Activated T-cell treated with anti-CD3 and anti-CD28 coated beads for 1 hour (primary cell): ENCODE measurements around the gene SRSF11.
"Not testable (repeated sequence)": the region's sequence is repeated elsewhere in the genome, so short reads cannot be mapped to it uniquely, and the experiment has no call there.

Experiments used
- DNase-seq: peaks from one replicate; pipeline ENCODE4 v3.0.0-alpha.2; 2020; ENCODE audit warnings: low read depth

The SRSF11 gene, protein sequence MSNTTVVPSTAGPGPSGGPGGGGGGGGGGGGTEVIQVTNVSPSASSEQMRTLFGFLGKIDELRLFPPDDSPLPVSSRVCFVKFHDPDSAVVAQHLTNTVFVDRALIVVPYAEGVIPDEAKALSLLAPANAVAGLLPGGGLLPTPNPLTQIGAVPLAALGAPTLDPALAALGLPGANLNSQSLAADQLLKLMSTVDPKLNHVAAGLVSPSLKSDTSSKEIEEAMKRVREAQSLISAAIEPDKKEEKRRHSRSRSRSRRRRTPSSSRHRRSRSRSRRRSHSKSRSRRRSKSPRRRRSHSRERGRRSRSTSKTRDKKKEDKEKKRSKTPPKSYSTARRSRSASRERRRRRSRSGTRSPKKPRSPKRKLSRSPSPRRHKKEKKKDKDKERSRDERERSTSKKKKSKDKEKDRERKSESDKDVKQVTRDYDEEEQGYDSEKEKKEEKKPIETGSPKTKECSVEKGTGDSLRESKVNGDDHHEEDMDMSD

DNA sequence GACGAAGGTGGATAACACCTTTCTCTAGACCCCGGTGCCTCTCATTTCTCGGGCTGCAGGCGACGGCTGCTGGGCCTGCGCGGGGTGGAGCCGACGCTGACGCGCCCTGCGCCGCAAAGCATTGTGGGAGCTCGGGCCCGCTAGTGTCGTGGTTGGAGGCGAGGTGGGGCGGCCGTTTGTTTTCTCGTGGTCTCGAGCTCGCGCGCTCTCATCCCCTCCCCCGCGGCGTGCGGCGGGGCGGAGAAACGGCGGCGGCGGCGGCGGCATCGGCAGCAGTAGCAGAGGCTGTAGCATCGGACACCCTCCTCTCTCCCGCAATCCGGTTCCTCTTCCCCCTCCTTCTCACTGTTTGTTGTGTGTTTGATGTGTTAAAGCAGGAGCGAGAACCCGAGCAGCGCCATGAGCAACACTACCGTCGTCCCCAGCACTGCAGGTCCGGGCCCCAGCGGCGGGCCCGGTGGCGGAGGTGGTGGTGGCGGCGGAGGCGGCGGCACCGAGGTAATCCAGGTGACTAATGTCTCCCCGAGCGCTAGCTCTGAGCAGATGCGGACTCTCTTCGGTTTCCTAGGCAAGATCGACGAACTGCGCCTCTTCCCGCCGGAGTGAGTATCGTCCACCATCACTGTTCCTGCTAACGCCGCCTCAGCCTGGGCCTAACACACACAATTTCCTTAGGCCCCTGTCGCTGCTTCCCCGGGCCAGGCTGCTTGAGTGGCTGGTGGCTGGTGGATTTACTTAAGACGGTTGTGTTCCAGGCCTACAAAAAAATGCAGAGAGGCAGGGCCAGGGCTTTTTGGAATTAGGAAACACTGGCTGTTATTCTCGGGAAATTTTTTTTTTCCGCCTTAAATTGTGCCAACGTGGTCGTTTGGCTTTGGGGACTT lies at the start of gene SRSF11:
SRSF11 (plus strand) TSS at position 143 of the 884 bp plus-strand sequence; CDS start at position 400, 257 bp downstream.
- DNase-seq: peak; percentile 98

DNA sequence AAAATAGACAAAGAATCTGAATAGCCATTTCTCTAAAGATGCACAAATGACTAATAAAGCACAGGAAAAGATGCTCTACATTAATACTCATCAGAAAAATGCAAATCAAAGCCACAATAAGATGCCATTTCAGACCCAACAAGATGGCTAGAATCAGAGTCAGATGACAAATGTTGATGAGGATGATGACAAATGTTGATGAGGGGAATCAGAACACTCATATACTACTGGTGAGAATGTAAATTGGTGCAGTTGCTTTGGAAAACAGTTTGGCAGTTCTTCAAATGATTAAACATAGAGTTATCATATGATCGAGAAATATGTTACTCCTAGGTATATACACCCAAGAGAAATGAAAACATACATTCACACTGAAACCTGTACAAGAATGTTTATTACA lies 49.7 kb upstream of the SRSF11 start:
- no peak for DNase-seq

DNA sequence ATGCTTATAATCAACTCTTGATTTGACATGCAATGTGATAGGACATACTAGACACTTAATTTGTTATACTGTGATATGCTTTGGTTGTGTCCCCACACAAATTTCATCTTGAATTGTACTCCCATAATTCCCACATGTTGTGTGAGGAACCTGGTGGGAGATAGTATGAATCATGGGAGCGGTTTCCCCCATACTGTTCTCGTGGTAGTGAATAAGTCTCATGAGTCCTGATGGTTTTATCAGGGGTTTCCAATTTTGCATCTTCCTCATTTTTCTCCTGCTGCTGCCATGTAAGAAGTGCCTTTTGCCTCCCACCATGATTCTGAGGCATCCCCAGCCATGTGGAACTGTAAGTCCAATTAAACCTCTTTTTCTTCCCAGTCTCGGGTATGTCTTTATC lies 36.0 kb upstream of the SRSF11 start:
- not testable (repeated sequence) for DNase-seq

DNA sequence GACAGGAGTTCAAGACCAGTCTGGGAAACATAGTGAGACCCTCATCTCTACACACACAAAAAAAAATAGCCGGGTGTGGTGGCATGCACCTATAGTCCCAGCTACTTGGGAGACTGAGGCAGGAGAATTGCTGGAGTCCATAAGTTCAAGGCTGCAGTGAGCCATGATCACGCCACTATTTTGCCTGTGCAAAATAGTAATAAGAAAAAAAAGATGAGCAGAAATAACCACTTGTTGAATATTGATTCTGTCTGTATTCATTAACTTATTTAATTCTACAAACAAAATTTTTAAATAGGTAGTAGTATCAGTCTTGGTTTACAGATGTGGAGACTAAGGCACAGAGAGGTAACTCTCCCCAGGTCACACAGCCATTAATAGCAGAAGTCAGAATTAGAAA lies 32.7 kb upstream of the SRSF11 start:
- DNase-seq: no peak

DNA sequence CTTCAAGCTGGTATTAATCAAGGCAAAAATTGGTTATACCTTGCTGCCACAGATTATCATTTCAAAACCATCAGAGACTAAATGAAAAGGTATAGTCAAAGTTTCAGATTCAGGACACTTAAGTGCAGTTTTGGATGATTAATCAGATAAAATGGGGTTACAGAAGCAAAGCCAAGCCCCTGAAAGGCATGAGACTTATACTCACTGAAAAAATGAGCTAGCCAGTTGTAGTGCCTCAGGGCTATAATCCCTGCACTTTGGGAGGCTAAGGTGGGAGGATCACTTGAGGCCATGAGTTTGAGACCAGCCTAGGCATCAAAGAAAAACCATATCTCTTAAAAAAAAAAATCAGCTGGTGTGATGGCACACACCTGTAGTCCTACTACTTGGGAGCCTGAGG lies 31.0 kb upstream of the SRSF11 start:
- no peak for DNase-seq

DNA sequence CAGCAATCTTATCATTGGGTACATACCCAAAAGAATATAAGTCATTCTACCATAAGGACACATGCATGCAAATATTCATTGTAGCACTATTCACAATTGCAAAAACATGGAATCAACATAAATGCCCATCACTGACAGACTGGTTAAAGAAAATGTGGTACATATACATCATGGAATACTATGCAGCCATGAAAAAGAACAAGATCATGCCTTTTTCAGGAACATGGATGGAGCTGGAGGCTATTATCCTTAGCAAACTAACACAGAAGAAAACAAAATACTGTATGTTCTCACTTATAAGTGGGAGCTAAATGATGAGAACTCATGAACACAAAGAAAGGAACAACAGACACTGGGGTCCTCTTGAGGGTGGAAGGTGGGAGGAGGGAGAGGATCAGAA lies 28.7 kb upstream of the SRSF11 start:
- not testable (repeated sequence) for DNase-seq

DNA sequence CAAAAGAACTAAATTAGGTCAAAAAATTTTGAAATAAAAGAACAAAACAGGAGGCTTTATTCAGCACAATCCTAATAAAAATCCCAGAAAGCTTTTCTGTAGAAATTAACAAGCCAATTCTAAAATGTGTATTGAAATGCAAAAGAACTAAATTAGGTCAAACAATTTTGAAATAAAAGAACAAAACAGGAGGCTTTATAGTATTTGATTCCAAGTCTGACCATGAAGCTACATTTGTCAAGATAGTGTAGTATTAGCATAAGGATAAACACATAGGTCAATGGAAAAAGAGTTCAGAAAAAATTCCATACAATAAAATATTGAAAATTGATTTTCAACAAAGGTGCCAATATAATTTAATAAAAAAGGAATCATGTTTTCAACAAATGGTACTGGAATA lies 26.6 kb upstream of the SRSF11 start:
- DNase-seq: no peak

DNA sequence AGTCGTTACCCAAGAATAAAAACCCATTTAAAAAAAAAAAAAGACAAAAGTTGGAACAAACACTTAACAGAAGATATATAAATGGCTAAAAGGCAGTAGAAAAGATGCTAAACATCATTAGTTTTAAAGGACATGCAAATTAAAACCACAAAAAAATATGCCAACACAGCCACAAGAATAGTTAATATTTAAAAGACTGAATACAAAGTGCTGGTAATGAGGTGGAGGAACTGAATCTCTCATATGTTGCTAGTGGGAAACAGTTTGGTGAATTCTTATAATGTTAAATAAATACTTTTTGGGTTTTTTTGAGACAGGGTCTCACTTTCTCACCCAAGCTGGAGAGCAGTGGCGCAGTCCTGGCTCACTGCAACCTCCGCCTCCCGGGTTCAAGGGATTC lies 25.8 kb upstream of the SRSF11 start:
- DNase-seq: no peak

DNA sequence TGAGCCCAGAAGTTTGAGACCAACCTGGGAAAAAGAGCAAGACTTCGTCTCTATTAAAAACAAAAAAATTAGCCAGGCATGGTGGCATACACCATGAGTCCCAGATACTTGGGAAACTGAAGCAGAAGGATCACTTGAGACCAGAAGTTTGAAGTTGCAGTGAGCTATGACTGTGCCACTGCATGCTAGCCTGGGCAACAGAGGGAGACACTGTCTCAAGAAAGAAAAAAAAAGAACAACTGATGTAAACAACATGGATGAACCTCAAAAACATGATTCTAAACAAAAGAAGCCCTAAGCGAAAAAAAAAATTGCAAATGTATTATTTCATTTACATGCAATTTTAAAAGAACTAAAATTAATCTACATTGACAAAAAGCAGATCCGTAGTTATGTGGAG lies 24.8 kb upstream of the SRSF11 start:
- DNase-seq: no peak

DNA sequence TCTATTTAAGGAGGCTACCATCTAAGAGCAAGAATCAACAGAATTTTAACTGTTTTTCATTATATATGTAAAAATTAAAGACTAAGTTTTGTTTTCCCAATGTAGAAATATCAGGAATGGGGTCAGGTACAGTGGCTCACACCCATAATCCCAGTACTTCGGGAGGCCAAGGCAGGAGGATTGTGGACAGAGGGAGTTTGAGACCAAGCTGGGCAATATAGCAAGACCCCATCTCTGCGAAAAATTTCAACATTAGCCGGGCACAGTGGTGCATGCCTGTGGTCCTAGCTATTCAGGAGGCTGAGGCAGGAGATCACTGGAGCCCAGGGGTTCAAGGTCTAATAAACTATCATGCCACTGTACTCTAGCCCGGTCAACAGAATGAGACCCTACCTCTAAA lies 21.1 kb upstream of the SRSF11 start:
- no peak for DNase-seq

DNA sequence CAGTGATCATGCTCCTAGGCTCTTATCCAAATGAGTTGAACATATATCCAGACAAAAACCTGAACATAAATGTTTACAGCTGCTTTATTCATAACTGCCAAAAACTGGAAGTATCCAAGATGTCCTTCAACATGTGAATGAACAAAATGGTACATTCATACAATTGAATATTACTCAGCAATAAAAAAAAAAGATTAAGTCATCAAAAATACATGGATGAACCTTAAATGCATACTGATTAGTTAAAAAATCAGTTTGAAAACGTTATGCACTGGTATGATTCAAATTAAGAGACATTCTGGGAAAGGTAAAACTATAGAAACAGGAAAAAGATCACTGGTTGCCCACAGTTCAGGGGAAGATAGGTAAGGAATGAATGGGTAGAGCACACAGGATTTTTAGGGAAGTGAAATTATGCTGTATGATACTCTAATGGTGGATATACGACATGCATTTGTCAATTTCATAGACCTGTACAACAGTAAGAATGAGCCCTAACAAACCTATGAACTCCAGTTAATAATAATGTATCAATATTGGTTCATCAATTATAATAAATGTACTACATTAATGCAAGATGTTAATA lies 18.9 kb upstream of the SRSF11 start:
- DNase-seq: no peak

DNA sequence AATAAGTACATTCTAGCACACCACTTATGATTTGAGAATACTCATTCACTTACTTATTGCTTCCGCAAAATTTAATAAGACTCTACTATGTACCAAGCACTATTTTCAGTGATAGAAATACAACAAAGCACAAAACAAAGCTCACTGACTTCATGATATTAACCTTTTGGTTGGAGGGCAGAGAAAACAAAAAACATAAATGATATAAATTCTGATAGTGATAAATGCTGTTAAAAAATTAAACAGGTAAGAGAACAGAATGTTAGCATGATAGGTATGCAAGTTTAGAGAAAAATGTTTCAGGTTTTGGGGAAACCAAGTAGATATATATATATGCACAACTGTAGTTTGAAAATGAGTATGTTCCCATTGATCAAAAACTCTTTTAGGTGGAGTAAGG lies 17.0 kb upstream of the SRSF11 start:
- no peak for DNase-seq

DNA sequence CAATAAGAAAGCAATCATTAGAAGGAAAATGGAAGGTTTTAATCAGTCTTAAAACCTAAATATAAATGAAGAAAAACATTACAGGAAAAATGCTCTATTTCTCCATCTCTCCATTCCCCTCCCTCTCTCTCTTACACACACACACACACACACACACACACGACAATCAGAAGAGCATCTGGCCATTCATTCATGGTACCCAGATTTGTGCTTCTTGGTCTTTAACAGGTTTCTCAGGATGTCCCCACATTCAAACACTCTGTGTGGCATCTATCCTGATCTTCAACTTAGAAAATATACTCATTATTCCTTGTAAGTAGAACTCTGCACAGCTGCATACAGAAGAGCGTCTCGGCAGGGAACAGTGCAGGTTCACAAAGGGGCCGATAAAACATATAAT lies 16.6 kb upstream of the SRSF11 start:
- no peak for DNase-seq

DNA sequence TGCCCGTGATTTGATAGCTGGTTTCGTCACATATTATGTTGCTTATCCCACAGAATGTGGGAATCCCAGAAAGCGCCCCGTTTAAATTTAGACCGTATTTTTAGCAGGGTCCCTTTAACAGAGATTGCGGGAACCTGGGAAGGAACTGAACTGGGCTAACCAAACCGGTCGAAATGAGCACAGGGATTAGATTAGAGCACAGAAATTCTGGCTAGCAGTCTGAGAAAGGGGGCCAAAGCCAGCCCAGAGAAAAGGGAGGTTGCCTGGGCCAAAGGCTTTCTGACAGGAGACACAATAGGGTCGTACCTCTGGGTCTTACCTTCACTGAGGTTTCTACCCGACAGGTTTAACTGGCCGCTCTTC lies 16.1 kb upstream of the SRSF11 start:
- no peak for DNase-seq

DNA sequence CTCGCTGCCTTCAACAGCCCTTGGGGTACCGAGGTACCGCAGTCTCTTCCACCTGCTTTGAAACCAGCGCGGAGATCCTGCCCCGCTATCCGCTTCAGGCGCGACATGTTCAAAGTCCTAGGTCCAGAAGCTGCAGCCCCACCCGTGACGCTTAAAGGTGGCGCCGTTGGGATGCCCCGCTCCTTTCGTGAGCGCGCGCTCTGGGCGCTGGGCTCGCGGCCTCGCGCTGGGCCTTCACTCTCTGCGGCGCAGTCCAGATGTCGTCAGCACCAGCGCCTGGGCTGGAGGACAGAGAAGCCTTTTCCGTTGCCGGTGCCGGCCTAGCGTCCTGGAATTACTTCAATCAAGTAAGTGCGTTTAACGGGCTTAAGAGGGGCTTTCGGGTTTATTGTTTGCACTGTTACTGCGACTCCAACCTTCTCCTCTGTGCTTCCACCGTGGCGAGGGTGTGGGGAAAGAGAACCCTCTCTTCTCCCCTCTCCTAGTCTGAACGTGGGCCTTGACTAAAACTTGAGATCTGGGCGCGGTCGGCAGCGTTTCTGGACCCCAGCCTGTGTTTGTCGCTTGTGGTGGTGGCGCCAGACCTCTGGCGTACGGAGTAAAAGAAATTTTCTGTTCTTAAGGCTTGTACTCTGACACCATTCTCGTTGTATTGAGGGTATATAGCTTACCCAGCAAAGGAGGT lies 15.6 kb upstream of the SRSF11 start, which contains the start of gene LRRC40:
LRRC40 (minus strand) TSS at position 146 of the 685 bp plus-strand sequence; CDS start at position 107, 39 bp downstream.
- DNase-seq: peak; percentile 92

DNA sequence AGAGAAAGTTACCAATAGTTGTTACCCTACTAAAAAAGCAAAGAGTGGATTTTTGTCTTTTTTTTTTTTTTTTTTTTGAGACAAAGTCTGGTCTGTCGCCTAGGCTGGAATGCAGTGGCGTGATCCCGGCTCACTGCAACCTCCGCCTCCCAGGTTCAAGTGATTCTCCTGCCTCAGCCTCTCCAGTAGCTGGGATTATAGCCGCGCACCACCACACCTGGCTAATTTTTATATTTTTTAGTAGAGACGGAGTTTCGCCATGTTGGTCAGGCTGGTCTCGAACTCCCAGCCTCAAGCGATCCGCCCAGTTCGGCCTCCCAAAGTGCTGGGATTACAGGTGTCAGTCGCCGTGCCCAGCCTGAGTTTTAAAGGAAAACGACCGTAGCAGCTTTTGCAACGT lies 14.3 kb upstream of the SRSF11 start:
- not testable (repeated sequence) for DNase-seq

DNA sequence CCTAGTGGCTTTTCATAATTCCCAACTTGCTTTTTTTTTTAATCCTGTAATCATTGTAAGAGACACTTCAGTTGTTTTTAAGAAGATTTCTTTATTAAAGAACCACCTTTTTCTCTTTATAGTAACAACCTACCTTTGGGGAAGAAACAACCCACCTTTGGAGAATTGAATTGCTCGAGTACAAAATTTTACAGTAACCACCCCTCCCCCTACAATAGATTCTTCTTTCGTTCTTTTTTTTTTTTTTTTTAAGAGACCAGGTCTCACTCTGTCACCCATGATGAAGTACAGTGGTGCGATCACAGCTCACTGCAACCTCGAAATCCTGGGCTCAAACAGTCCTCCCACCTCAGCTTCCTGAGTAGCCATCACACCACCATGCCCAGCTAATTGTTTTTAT lies 13.7 kb upstream of the SRSF11 start:
- no peak for DNase-seq

DNA sequence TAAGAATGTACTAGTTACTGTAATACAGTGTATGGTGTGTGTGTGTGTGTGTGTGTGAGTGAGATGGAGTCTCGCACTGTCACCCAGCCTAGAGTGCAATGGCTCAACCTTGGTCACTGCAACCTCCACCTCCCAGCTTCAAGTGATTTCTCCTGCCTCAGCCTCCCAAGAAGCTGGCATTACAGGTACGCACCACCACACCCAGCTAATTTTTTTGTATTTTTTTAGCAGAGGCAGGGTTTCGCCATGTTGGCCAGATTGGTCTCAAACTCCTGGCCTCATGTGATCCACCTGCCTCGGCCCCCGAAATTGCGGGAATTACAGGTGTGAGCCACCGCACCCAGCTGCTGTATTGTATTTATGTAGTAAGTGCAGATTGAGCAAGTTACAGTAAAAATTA lies 12.9 kb upstream of the SRSF11 start:
- no peak for DNase-seq

DNA sequence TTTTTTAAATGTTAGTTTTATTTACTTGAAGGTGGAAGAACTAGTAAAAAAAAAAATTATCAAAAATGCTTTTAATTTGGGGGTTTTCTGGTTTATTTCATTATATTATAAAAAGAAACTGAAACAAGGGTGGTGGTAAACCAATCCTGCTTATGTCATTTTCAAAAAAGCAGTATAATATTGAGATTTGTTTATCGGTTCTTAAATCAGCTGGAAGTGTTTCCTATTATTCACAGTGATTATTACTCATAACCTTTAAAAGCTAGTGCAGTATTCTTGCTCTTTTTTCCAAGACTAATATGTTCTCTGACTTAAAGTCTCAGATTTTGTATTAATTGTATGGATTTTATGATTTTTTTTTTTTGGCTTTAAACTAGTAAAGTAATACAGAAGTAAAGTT lies 10.4 kb upstream of the SRSF11 start:
- no peak for DNase-seq

DNA sequence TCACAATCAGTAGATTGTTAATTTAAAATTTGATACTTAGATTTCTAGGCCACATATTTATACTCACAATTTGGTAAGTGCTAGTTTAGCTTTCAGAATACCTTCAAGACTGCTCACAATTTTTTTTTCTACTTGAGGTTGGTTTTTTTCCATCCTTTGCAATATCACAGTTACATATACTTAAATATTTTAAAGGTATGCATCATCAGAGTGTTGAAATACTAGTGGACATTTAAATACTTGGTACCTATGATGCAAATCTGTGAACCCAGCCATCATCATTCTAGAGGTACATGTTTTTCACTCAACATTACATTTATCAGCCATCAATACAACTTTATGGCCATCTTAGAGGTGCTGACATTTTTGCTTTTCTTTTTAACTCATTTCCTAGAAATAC lies 9.6 kb upstream of the SRSF11 start:
- DNase-seq: no peak

DNA sequence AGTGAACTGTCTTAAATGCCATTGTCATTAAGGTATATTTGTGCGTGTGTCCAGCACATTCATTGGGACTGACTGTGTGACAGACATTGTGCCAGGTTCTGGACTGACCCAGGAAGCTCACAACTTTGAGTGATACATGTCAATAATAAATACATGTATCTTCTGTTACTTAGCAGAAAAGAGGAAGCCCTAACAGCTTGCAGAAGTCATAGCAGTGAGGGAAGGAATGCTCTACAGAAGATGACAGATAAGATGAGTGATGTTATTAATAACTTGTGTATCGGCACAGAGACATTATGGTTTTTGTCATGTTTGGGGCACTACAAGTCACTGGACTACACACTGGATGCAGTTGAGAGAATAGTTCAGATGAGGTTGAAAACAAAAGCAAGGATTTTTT lies 1.2 kb upstream of the SRSF11 start:
- DNase-seq: no peak
